Activated T-helper 1 cell treated with anti-CD3 and anti-CD28 coated beads, Interleukin-12 subunit alpha, Interleukin-12 subunit beta, Interleukin-2, Interleukin-4 antibody, amounts not matched to agents 30 ng/mL and 10 ng/mL and 1 ng/mL, durations not matched to agents 14 hours and 24 hours and 36 hours (primary cell): ENCODE measurements around the gene BEST4. TPM values are rescaled to one million over a fixed set of nuclear protein-coding genes. Genes with fewer than 3 reads are reported as not detected.

Experiments
- DNase-seq: peaks from one replicate; pipeline ENCODE4 v3.0.0; 2021; ENCODE audit warnings: low spot score
- H3K27ac Mint-ChIP-seq: one replicate; pipeline ENCODE4 v1.8.0; 2021; ENCODE audit warnings: mild to moderate bottlenecking, mixed read lengths
- H3K27me3 Mint-ChIP-seq: one replicate; pipeline ENCODE4 v1.8.0; 2022; ENCODE audit warnings: mild to moderate bottlenecking, moderate library complexity, mixed read lengths; ENCODE audit not compliant: insufficient read depth
- H3K36me3 Mint-ChIP-seq: one replicate; pipeline ENCODE4 v1.8.0; 2021; ENCODE audit warnings: low read depth, mixed read lengths
- H3K4me1 Mint-ChIP-seq: one replicate; pipeline ENCODE4 v1.8.0; 2021; ENCODE audit warnings: low read depth, mixed read lengths
- H3K4me3 Mint-ChIP-seq: one replicate; pipeline ENCODE4 v1.8.0; 2021; ENCODE audit warnings: mild to moderate bottlenecking, moderate library complexity, mixed read lengths
- H3K9me3 Mint-ChIP-seq: one replicate; pipeline ENCODE4 v1.8.0; 2021; ENCODE audit warnings: mixed read lengths
- intact Hi-C: fragments of 100-400 bp; cut with micrococcal nuclease; formaldehyde crosslinking; loops from one replicate; pipeline ENCODE4 v1.15.1; 2024
- total RNA-seq: library from RNA; stranded (reverse); gene quantifications from 2 replicates; pipeline ENCODE4 v1.2.3, GENCODE V29; 2022

The BEST4 gene
- 0.47 and 0.54 TPM in 2 replicates for total RNA-seq

DNA sequence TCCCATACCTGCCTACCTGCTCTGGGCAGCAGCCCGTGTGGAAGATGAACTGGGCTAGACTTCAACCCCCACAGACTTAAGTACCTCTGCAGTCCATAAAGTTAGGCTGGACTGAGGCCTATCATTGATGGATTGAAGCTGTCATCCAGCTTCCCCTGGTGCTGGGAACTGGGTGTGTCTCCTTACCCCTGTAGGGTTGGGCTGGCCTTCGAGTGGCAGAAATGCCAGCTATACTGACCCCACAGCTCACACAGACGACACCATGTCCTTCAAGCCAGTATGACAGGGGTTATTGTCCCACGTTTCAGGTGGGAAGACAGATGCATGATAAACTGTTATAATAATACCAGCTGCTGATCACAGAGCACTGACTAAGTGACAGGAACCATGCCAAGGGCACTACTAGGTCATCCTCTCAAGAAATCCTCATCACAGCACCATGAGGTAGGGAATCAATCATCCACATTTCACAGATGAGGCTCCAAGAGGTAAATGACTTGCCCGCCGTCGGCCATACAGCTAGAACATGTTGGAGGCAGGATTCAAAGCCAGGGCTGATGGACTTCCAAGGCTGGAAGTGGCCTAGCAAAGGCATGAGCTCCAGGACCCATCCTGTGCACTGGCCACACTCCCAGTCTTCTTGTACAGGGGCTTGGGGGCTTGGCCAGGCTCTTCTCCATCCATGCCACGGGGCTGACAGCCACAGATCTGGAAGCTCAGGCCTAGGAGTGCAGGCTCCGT lies at the start of gene BEST4:
Gene BEST4 (minus strand): TSS at position 51 of the 741 bp plus-strand sequence. CDS start 465 bp downstream, outside the sequence.
- intact Hi-C loops: loop anchor here (10.0 kb wide), 1 partner anchor 1943 kb away; the partner anchor contains the start of gene ZNF691
- no peaks in the 10 kb centered on the region for H3K27me3 Mint-ChIP-seq
- no peak for DNase-seq
- H3K9me3 Mint-ChIP-seq: no peaks in the 10 kb centered on the region
- H3K27ac Mint-ChIP-seq: no peak within 1 kb of the TSS
- H3K4me3 Mint-ChIP-seq: no peak within 1 kb of the TSS
- H3K36me3 Mint-ChIP-seq: peaks cover under 1% of the 10 kb centered on the region
- peaks cover 28% of the 10 kb centered on the region for H3K4me1 Mint-ChIP-seq

DNA sequence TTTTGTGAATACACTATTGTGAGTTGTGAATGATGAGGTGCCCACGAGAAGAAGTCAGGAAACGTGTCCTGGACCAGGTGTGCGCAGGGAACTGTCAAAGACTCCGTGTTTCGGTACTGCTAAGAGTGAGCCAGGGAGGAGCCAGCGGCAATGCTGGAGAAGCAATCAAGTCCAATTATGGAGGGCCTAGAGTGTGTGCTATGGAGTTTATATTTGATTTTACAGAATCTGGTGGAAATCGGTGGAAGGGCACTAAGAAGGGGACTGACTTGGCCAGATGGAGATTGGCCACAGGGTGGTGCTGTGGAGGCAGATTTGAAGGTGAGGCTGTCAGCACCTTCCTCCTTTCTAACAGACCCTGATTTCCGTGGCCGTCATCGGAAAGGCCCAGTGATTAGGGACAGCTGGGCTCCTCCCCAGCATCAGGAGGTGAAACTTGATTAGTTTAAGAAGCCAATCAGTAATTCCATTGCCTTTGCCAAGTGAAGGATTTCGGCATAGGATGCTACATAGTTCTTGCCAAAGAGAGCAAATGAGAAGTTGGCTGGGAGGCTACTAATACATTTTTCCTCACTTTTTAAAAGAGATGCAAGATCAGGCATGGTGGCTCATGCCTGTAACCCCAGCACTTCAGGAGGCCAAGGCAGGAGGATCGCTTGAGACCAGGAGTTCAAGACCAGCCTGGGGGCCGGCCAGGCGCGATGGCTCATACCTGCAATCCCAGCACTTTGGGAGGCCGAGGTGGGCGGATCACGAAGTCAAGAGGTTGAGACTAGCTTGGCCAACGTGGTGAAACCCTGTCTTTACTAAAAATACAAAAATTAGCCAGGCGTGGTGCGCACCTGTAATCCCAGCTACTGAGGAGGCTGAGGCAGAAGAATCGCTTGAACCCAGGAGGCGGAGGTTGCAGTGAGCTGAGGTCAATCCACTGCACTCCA lies 48.0 kb upstream of the BEST4 start:
- Mint-ChIP-seq H3K4me1 (peaks cover 9% of the 10 kb centered on the region), H3K36me3 (no peaks in the 10 kb centered on the region), H3K9me3 (no peaks in the 10 kb centered on the region), H3K27ac (no peak overlapping the region), H3K27me3 (peaks cover 4% of the 10 kb centered on the region), H3K4me3 (peak overlapping the region; percentile 26)
- DNase-seq: peak; percentile 71
- intact Hi-C loops: loop anchor here (1.0 to 5.0 kb wide), 4 partner anchors 43 to 465 kb away; partner anchors contain the start of gene EIF2B3

GRCh38 chr1:44834328-44834727 lies 46.4 kb upstream of the BEST4 start:
- peaks cover 9% of the 10 kb centered on the region for H3K4me1 Mint-ChIP-seq
- no peak overlapping the region for H3K4me3 Mint-ChIP-seq
- H3K27me3 Mint-ChIP-seq: peaks cover 3% of the 10 kb centered on the region
- H3K36me3 Mint-ChIP-seq: no peaks in the 10 kb centered on the region
- no peak for DNase-seq
- no peaks in the 10 kb centered on the region for H3K9me3 Mint-ChIP-seq
- no peak overlapping the region for H3K27ac Mint-ChIP-seq
- intact Hi-C loops: no loop called here

DNA sequence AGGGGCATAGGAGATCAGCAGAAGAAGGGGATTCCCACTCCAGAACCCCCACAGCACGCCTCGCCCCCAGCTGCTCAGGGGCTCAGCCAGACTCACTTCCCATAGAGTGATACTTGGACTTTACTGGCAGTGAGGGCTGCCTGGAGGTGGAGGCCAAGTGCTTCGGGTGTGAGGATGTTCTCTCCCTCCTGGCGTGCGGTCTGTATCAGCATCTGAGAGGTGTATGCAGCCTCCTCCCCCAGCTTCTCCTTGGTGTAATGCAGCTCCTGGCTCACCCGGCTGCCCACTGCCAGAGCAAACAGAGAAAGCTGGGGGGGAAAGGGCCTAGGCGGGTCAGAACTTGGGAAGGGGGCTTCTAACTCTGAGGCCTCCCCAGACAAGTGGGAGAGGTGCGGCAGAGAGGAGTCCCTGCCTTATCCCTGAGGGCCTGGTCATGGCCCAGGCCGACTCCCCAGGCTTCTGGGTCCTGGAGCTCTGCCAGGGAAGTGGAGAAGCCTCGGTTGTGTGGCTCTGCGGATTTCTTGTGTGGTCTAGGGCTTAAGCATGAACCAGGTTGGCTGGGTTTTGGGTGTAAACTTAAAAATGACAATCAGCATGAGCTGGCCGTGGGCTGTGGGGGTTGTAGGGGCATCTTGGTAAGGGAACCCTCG lies 44.2 kb upstream of the BEST4 start:
- Mint-ChIP-seq H3K27ac (peak overlapping the region; percentile 58), H3K4me3 (no peak overlapping the region), H3K36me3 (no peaks in the 10 kb centered on the region), H3K9me3 (no peaks in the 10 kb centered on the region), H3K4me1 (peaks cover 9% of the 10 kb centered on the region), H3K27me3 (peaks cover 3% of the 10 kb centered on the region)
- intact Hi-C loops: no loop called here
- no peak for DNase-seq

DNA sequence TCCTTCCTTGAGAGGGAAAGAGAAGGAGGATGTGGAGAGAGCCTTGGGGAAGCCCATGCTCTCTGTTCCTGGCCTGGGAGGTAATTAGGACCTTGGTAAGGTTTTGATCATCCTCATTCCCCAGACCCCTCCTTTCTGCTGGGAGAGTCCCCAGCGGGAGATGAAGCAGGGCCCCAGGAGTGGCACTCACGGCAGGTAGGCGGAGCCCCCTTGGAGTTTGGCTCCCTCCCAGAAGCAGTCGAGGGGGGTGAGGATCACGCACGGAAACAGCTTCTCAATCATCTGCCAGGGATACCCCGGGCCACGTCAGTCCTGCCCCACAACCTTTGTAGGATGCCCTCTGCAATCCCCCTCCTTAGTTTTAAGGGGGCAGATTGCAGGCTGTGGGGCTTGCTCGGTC lies 43.5 kb upstream of the BEST4 start:
- Mint-ChIP-seq H3K27me3 (peaks cover 3% of the 10 kb centered on the region), H3K27ac (no peak overlapping the region), H3K9me3 (no peaks in the 10 kb centered on the region), H3K4me3 (no peak overlapping the region), H3K4me1 (peaks cover 9% of the 10 kb centered on the region), H3K36me3 (no peaks in the 10 kb centered on the region)
- no peak for DNase-seq
- intact Hi-C loops: no loop called here

DNA sequence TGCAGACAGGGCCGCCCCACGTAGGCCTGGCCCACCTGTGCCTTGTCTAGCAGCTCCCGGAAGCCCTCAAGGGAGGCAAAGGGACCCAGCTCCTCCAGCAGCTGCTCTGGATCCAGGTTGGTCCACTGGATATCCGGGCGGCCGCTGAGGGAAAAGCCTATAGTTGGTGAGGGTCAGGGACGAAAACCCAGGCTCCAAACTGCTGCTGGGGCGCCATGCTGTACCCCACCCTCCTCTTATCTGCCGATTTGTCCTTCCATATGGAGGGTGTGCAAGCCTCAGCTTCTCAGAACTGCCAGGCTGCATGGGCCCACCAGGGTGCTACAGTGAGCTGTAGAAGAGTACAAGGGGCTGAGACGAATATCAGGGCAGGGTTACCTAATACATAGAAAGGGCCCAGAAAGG lies 42.9 kb upstream of the BEST4 start:
- H3K9me3 Mint-ChIP-seq: no peaks in the 10 kb centered on the region
- intact Hi-C loops: no loop called here
- H3K27me3 Mint-ChIP-seq: peaks cover 3% of the 10 kb centered on the region
- no peaks in the 10 kb centered on the region for H3K36me3 Mint-ChIP-seq
- no peak overlapping the region for H3K27ac Mint-ChIP-seq
- H3K4me3 Mint-ChIP-seq: no peak overlapping the region
- peaks cover 6% of the 10 kb centered on the region for H3K4me1 Mint-ChIP-seq
- no peak for DNase-seq

GRCh38 chr1:44829506-44830384 lies 41.8 kb upstream of the BEST4 start:
- H3K4me1 Mint-ChIP-seq: no peaks in the 10 kb centered on the region
- H3K4me3 Mint-ChIP-seq: no peak overlapping the region
- H3K27me3 Mint-ChIP-seq: peaks cover 3% of the 10 kb centered on the region
- DNase-seq: no peak
- no peaks in the 10 kb centered on the region for H3K9me3 Mint-ChIP-seq
- no peaks in the 10 kb centered on the region for H3K36me3 Mint-ChIP-seq
- intact Hi-C loops: no loop called here
- no peak overlapping the region for H3K27ac Mint-ChIP-seq

DNA sequence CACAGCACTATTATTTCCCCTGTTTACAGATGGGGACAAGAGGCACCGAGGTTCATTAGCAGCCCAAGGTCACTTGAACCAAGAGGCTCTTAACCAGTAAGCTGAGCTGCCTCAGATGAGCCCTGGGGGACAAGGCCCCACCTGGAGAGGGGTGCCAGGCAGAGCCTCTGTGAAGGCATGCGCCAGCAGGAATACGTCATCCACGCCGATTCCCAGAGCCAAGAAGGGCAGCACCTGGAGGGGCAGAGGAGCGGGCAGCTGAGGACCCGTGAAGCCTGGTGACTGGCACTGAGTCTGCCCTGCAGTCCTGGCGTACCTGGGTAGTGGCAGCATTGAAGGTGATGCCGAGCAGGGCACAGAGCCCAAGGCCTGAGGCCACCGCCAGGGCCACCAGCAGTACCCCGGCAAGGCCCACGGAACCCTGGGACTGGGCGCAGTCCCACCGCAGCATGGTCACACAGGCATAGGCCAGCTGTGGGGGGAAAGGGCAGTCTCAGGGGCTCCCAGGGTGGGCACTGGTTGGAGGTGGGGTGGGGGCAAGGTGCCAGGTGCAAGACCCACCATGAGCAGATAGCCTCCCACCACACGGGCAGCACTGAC lies 41.0 kb upstream of the BEST4 start:
- DNase-seq: no peak
- H3K36me3 Mint-ChIP-seq: no peaks in the 10 kb centered on the region
- H3K27ac Mint-ChIP-seq: no peak overlapping the region
- intact Hi-C loops: no loop called here
- no peak overlapping the region for H3K4me3 Mint-ChIP-seq
- H3K9me3 Mint-ChIP-seq: no peaks in the 10 kb centered on the region
- H3K4me1 Mint-ChIP-seq: no peaks in the 10 kb centered on the region
- H3K27me3 Mint-ChIP-seq: peaks cover 3% of the 10 kb centered on the region

GRCh38 chr1:44828003-44828651 lies 40.2 kb upstream of the BEST4 start:
- Mint-ChIP-seq H3K27ac (no peak overlapping the region), H3K4me3 (no peak overlapping the region), H3K27me3 (peaks cover under 1% of the 10 kb centered on the region), H3K36me3 (no peaks in the 10 kb centered on the region), H3K9me3 (no peaks in the 10 kb centered on the region), H3K4me1 (no peaks in the 10 kb centered on the region)
- intact Hi-C loops: no loop called here
- no peak for DNase-seq

DNA sequence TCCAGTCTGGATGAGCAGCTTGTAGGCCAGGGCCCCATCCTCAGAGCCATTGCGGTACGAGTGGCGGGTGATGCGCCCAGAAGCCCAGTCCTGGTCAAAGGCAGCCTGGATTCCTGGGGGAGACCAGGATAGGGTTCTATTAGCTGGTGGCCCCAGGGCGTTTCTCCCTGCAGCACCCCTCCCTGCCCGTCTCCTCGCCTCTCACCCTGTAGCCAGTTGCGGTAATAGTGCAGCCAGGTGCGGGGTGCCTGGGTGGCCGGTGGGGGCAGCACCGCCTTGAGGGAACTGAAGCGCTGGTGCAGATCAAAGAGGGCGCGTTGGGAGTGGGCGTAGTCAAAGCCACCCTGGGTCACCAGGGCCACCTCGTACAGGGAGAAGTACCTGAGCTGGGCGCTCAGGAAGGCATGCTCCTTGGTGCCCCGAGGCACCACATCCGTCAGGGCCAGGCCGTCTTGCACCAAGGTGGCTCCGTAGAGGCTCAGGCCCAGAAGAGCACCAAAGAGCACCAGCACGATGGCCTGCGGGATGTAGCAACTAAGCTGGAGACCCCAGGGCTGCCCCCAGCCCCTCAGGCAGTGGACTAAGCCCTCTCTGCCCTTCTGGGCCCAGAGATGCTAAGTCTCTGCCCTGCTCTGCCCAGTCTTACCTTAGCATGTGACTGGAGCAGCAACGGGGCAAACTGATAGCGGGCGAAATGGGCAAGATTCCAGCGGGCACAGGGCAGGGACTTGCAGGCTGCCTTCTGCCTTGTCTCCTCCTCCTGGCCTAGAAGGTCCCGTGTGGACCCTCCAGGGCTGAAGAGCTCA lies 39.4 kb upstream of the BEST4 start:
- Mint-ChIP-seq H3K4me1 (no peaks in the 10 kb centered on the region), H3K27ac (no peak overlapping the region), H3K4me3 (no peak overlapping the region), H3K36me3 (no peaks in the 10 kb centered on the region), H3K27me3 (no peaks in the 10 kb centered on the region), H3K9me3 (no peaks in the 10 kb centered on the region)
- DNase-seq: no peak
- intact Hi-C loops: no loop called here
